Activated T-cell treated with anti-CD3 and anti-CD28 coated beads, Interleukin-2, amount 50 U/mL, for 4 hours (primary cell): ENCODE results near the gene MAGI1. TPM values are rescaled to one million over a fixed set of nuclear protein-coding genes. Genes with fewer than 3 reads are reported as not detected.

Source experiments
- total RNA-seq, 3 donors: library from RNA; stranded (reverse); gene quantifications; one replicate each; pipeline ENCODE4 v1.2.1, GENCODE V29; 2021

Gene MAGI1
- total RNA-seq, 3 donors from 2014 or later: 0.45 to 0.76 (median 0.46) TPM

Other genes with a start within 250 kb of the MAGI1 start
- gene SLC25A26, start 182.1 kb upstream of the MAGI1 start, total RNA-seq: 10 to 100 TPM; 19.3 to 31.4 (median 31.1) TPM